Trophoblast cell (in vitro differentiated cells and primary cell): ENCODE data around the gene CDCA7L.

Experiments used
- DNase-seq, 2 donors: peaks; one replicate each; pipeline ENCODE4 v3.0.0-alpha.2; 2016
- H2AFZ ChIP-seq: 2 replicates; pipeline ENCODE4 v1.6.1; 2013; ENCODE audit warnings: low read length, moderate library complexity, mild to moderate bottlenecking; ENCODE audit not compliant: insufficient read depth, poor library complexity
- H2AK5ac ChIP-seq: 2 replicates; pipeline ENCODE4 v1.6.1; 2013; ENCODE audit warnings: mild to moderate bottlenecking, low read length
- H2BK120ac ChIP-seq: 2 replicates; pipeline ENCODE4 v1.6.1; 2013; ENCODE audit warnings: low read length, mild to moderate bottlenecking, moderate library complexity; ENCODE audit not compliant: insufficient read depth, poor library complexity
- H2BK12ac ChIP-seq: 2 replicates; pipeline ENCODE4 v1.6.1; 2013; ENCODE audit warnings: mild to moderate bottlenecking, low read length, moderate library complexity
- H2BK5ac ChIP-seq: 2 replicates; pipeline ENCODE4 v1.6.1; 2013; ENCODE audit warnings: low read length, low read depth, moderate library complexity, mild to moderate bottlenecking; ENCODE audit not compliant: poor library complexity
- H3K14ac ChIP-seq: 2 replicates; pipeline ENCODE4 v1.6.1; 2013; ENCODE audit warnings: mild to moderate bottlenecking, low read length
- H3K18ac ChIP-seq: 2 replicates; pipeline ENCODE4 v1.6.1; 2013; ENCODE audit warnings: mild to moderate bottlenecking, low read length
- H3K23ac ChIP-seq: 2 replicates; pipeline ENCODE4 v1.6.1; 2013; ENCODE audit warnings: low read length
- H3K27ac ChIP-seq: 2 replicates; pipeline ENCODE4 v1.5.1; 2013; ENCODE audit warnings: low read depth, mild to moderate bottlenecking, inconsistent platforms, low read length, moderate library complexity
- H3K27me3 ChIP-seq: 2 replicates; pipeline ENCODE4 v1.6.1; 2013; ENCODE audit warnings: inconsistent platforms, mild to moderate bottlenecking, low read length, moderate library complexity; ENCODE audit not compliant: insufficient read depth
- H3K36me3 ChIP-seq, 2 experiments: 1 replicate in 1 of 2; 2 replicates in 1 of 2; pipeline ENCODE4 v1.6.1; 2013; ENCODE audit warnings: low read length in 2 of 2, mild to moderate bottlenecking in 2 of 2, moderate library complexity in 1 of 2; ENCODE audit not compliant: insufficient read depth in 2 of 2, control insufficient read depth in 1 of 2
- H3K4ac ChIP-seq: 2 replicates; pipeline ENCODE4 v1.6.1; 2013; ENCODE audit warnings: low read depth, mild to moderate bottlenecking, low read length, moderate library complexity
- H3K4me1 ChIP-seq, 2 experiments: 1 replicate in 1 of 2; 2 replicates in 1 of 2; pipeline ENCODE4 v1.6.1; 2013; ENCODE audit warnings: low read length in 2 of 2, mild to moderate bottlenecking in 2 of 2, moderate library complexity in 1 of 2; ENCODE audit not compliant: insufficient read depth in 2 of 2, control insufficient read depth in 1 of 2
- H3K4me2 ChIP-seq: 2 replicates; pipeline ENCODE4 v1.6.1; 2013; ENCODE audit warnings: inconsistent platforms, mild to moderate bottlenecking, low read length, moderate library complexity
- H3K4me3 ChIP-seq: 2 replicates; pipeline ENCODE4 v1.5.1; 2013; ENCODE audit warnings: mild to moderate bottlenecking, low read depth, low read length, inconsistent platforms
- H3K79me1 ChIP-seq: one replicate; pipeline ENCODE4 v1.6.1; 2013; ENCODE audit warnings: low read length
- H3K79me2 ChIP-seq: 2 replicates; pipeline ENCODE4 v1.6.1; 2013; ENCODE audit warnings: low read length, mild to moderate bottlenecking; ENCODE audit not compliant: control insufficient read depth, insufficient read depth, poor library complexity
- H3K9ac ChIP-seq: 2 replicates; pipeline ENCODE4 v1.6.1; 2013; ENCODE audit warnings: mild to moderate bottlenecking, low read length
- H3K9me3 ChIP-seq: 2 replicates; pipeline ENCODE4 v1.6.1; 2013; ENCODE audit warnings: low read depth, mild to moderate bottlenecking, control low read depth, inconsistent platforms, low read length; ENCODE audit not compliant: insufficient read depth
- H4K12ac ChIP-seq: 2 replicates; pipeline ENCODE4 v1.6.1; 2013; ENCODE audit warnings: low read depth, mild to moderate bottlenecking, low read length, moderate library complexity
- H4K8ac ChIP-seq: 2 replicates; pipeline ENCODE4 v1.6.1; 2013; ENCODE audit warnings: low read depth, mild to moderate bottlenecking, low read length, moderate library complexity
- H4K91ac ChIP-seq: one replicate; pipeline ENCODE4 v1.6.1; 2013; ENCODE audit warnings: low read depth, mild to moderate bottlenecking, low read length, moderate library complexity
- WGBS: extraction: QIAGEN DNeasy Blood & Tissue Kit; methylation state at CpG from one replicate; pipeline ENCODE4 v1.1.7; 2013; ENCODE audit warnings: missing lambda C conversion rate; ENCODE audit not compliant: insufficient read length, insufficient coverage; ENCODE audit errors: extremely low coverage; 5-methylcytosine and 5-hydroxymethylcytosine counted together

CDCA7L gene

GRCh38 chr7:21869785-21870402 lies 75.8 kb downstream of the CDCA7L start:
- no peak overlapping the region for H3K23ac ChIP-seq
- H3K27ac ChIP-seq, result no peak overlapping the region
- no peaks in the 10 kb centered on the region for H3K27me3 ChIP-seq
- H3K79me2 ChIP-seq, result no peaks in the 10 kb centered on the region
- no CpG with 5 or more reads among the region's 5 CpGs for WGBS
- H3K4me2 ChIP-seq, result no peak overlapping the region
- no peak overlapping the region for H3K4me3 ChIP-seq
- H2BK12ac ChIP-seq, result no peak overlapping the region
- H4K12ac ChIP-seq, result no peak overlapping the region
- DNase-seq, result no peak
- H4K8ac ChIP-seq, result no peak overlapping the region
- H2BK5ac ChIP-seq, result no peak overlapping the region
- no peak overlapping the region for H2AFZ ChIP-seq
- no peak overlapping the region for H3K9ac ChIP-seq
- H3K79me1 ChIP-seq, result no peaks in the 10 kb centered on the region
- H3K4ac ChIP-seq, result no peak overlapping the region
- H2BK120ac ChIP-seq, result no peak overlapping the region
- no peak overlapping the region for H3K18ac ChIP-seq
- no peak overlapping the region for H3K14ac ChIP-seq
- H3K36me3 ChIP-seq, result no peaks in the 10 kb centered on the region
- H3K9me3 ChIP-seq, result no peaks in the 10 kb centered on the region
- no peak overlapping the region for H2AK5ac ChIP-seq
- no peak overlapping the region for H4K91ac ChIP-seq
- H3K4me1 ChIP-seq, result no peaks in the 10 kb centered on the region

GRCh38 chr7:21868576-21868850 lies 77.2 kb downstream of the CDCA7L start:
- no peak overlapping the region for H2BK12ac ChIP-seq
- WGBS, result no CpG with 5 or more reads among the region's 3 CpGs
- H3K23ac ChIP-seq, result no peak overlapping the region

DNA sequence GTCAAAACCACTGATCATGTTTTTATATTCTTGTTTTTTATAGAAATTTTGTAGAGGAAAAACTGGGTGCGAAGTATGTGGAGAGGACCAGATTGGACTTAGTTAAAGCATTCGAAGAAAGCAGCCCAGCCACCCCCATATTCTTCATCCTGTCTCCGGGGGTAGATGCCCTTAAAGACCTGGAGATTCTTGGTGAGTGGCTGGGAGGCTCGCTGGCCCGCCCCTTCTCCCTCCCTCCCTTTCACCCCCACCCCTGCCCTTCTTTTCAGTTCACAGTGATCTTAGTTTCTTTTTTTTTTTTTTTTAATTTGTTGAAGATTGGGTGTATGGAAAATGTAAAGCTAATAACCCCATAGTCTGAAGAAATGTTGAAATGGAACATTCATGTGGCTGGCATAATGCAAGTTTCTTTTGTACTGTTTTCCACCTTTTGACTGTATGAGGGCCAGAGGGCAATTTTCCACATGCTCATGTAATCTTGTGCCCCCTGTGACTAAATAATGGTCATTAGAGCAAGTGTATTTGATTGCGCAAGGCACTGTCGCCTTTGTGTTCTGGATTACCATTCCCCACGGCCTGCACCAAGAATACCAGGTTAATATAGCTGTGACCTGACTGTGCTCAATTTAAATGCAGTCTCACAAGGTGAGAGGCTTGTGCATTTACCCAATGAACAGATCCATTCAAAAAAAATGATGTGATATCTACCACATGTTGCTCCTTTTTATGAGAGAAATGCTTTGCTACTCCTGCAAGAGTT lies 77.7 kb downstream of the CDCA7L start:
- no peak overlapping the region for H4K12ac ChIP-seq
- H3K18ac ChIP-seq, result no peak overlapping the region
- no peak overlapping the region for H4K91ac ChIP-seq
- no peak overlapping the region for H3K4me2 ChIP-seq
- H2BK120ac ChIP-seq, result no peak overlapping the region
- no peaks in the 10 kb centered on the region for H3K27me3 ChIP-seq
- WGBS, result no CpG with 5 or more reads among the region's 8 CpGs
- H4K8ac ChIP-seq, result no peak overlapping the region
- H3K27ac ChIP-seq, result no peak overlapping the region
- no peak overlapping the region for H3K14ac ChIP-seq
- no peak overlapping the region for H3K9ac ChIP-seq
- no peaks in the 10 kb centered on the region for H3K9me3 ChIP-seq
- H3K79me2 ChIP-seq, result no peaks in the 10 kb centered on the region
- no peaks in the 10 kb centered on the region for H3K79me1 ChIP-seq
- no peak overlapping the region for H2AK5ac ChIP-seq
- no peak overlapping the region for H3K4ac ChIP-seq
- H3K4me1 ChIP-seq, result no peaks in the 10 kb centered on the region
- H2BK12ac ChIP-seq, result no peak overlapping the region
- H2BK5ac ChIP-seq, result no peak overlapping the region
- DNase-seq, result no peak
- H3K23ac ChIP-seq, result no peak overlapping the region
- H2AFZ ChIP-seq, result no peak overlapping the region
- no peaks in the 10 kb centered on the region for H3K36me3 ChIP-seq
- no peak overlapping the region for H3K4me3 ChIP-seq

More at GRCh38 chr7:21868576-21868850, 77.2 kb downstream of the CDCA7L start:
- Histone ChIP-seq H4K91ac (no peak overlapping the region), H3K9ac (no peak overlapping the region), H3K27ac (no peak overlapping the region), H3K79me1 (no peaks in the 10 kb centered on the region), H3K4ac (no peak overlapping the region), H4K8ac (no peak overlapping the region), H3K14ac (no peak overlapping the region), H4K12ac (no peak overlapping the region), H2AFZ (no peak overlapping the region), H3K4me3 (no peak overlapping the region), H3K4me2 (no peak overlapping the region), H2AK5ac (no peak overlapping the region), H3K9me3 (no peaks in the 10 kb centered on the region), H3K36me3 (no peaks in the 10 kb centered on the region), H3K79me2 (no peaks in the 10 kb centered on the region), H3K27me3 (no peaks in the 10 kb centered on the region), H2BK120ac (no peak overlapping the region), H2BK5ac (no peak overlapping the region), H3K4me1 (no peaks in the 10 kb centered on the region), H3K18ac (no peak overlapping the region)
- no peak for DNase-seq

GRCh38 chr7:21867226-21867625 lies 78.5 kb downstream of the CDCA7L start:
- H4K91ac ChIP-seq, result no peak overlapping the region

More at GRCh38 chr7:21867226-21867625, 78.5 kb downstream of the CDCA7L start:
- no peak overlapping the region for H4K8ac ChIP-seq
- no peak overlapping the region for H3K14ac ChIP-seq
- no peak overlapping the region for H3K4ac ChIP-seq
- H3K23ac ChIP-seq, result no peak overlapping the region
- no peaks in the 10 kb centered on the region for H3K79me1 ChIP-seq
- H3K36me3 ChIP-seq, result no peaks in the 10 kb centered on the region
- H3K27me3 ChIP-seq, result no peaks in the 10 kb centered on the region
- DNase-seq, result no peak
- no peaks in the 10 kb centered on the region for H3K79me2 ChIP-seq
- no peak overlapping the region for H3K18ac ChIP-seq
- H2BK5ac ChIP-seq, result no peak overlapping the region
- no peak overlapping the region for H2AFZ ChIP-seq
- no peak overlapping the region for H2BK120ac ChIP-seq
- no peak overlapping the region for H3K27ac ChIP-seq
- H4K12ac ChIP-seq, result no peak overlapping the region
- no peak overlapping the region for H3K4me2 ChIP-seq
- no peak overlapping the region for H2BK12ac ChIP-seq
- H3K4me3 ChIP-seq, result no peak overlapping the region
- no peak overlapping the region for H2AK5ac ChIP-seq
- H3K9me3 ChIP-seq, result no peaks in the 10 kb centered on the region
- no peaks in the 10 kb centered on the region for H3K4me1 ChIP-seq
- no peak overlapping the region for H3K9ac ChIP-seq
